Umbilical cord (tissue), 2 donors: Measurements from ENCODE around the gene DDIT4L. TPM values are rescaled to one million over a fixed set of nuclear protein-coding genes. Genes with fewer than 3 reads are reported as not detected.
A peak's percentile ranks its signal among the peaks of the same experiment; 100 is the strongest.
"Not testable (repeated sequence)": the region's sequence is repeated elsewhere in the genome, so short reads cannot be mapped to it uniquely, and the experiment has no call there.

Source experiments
- DNase-seq: peaks from one replicate; pipeline ENCODE4 v3.0.0-alpha.2; 2015; ENCODE audit warnings: low spot score
- total RNA-seq: library from RNA; depleted of rRNA; stranded (reverse); fragments of >200 nt; gene quantifications from one replicate; pipeline ENCODE4 v1.2.3, GENCODE V29; 2014; ENCODE audit warnings: low replicate concordance; ENCODE audit not compliant: insufficient read depth

Gene DDIT4L, protein sequence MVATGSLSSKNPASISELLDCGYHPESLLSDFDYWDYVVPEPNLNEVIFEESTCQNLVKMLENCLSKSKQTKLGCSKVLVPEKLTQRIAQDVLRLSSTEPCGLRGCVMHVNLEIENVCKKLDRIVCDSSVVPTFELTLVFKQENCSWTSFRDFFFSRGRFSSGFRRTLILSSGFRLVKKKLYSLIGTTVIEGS
- total RNA-seq: 2.2 TPM

DNA sequence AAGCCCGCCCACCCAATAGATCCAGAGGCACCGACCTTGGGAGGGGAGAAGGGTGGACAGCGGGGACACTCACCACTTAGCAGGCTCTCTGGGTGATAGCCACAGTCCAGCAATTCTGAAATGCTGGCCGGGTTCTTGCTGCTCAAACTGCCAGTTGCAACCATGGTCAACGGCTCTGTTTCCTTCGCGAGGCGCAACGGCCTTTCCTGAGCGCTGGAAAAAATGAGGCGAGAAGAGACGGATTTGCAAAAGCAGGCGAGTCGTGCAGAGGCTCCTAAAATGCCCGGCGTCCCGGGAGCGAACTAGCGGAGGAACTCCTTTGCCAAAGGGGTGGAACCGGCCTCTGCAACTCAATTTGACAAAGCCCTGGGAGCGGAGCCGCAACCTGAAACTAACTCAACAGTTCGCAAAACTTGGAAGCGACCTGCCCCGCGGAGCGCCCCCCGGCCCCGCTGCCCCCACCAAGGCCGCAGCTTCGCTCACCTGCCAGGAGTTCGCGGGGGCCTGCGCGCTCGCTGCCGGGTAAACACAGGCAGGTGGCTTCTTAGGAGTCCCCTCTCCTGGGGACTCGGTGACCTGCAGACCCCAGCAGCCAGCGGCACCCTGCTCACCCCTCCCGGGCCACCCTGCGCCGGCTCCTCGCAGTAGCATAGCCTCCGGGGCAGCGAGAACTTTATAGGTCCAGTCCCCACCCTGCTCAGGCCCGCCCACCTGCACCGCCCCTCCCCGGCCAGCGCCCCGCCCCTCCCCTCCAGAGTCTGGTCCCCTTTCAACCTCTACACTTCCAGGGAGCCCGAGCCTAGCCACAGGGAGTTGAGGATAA is at the start of gene DDIT4L:
Gene DDIT4L, minus strand, starts transcription at position 649 of the 823 bp plus-strand sequence. Its CDS starts 485 bp downstream, at position 164.
- peak; percentile 38 for DNase-seq

DNA sequence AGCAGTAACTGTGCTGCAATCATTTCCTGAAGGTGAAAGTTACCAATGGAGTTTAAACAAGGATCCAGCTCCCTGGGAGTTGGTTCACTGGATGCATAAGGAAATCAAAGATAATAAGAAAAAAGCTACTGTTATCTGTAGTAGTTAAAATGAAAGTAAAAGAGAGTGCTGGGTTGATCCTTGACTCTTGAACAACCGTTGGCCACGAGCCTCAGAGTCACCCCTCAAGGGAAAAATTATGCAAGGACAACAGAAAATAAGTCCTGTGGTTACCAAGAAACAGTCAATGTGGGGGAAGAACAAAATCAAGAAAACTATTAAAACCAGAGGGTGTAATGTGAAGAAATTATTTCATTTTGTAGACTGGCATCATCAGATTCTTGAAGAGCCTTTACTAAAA is 49.7 kb upstream of the DDIT4L start:
- DNase-seq: no peak

DNA sequence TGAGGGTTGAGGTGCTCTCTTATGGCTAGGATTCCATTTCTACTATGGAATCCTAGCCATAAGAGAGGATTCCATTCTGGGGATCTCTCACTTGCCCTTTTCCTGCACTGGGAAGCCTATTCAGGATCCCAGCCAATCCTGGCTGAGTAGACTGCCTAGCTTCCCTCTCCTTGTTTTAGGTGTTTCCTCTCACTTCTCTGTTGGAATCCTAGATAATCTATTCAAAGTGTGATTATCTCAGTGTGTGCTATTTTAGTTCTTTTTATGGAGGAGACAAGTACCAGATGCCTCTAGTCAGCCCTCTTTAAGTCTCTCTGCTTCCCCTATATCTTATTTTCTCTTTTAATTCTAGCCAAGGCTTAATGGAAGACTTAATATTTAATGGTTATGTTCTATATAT is 34.5 kb upstream of the DDIT4L start:
- peak; percentile 61 for DNase-seq

DNA sequence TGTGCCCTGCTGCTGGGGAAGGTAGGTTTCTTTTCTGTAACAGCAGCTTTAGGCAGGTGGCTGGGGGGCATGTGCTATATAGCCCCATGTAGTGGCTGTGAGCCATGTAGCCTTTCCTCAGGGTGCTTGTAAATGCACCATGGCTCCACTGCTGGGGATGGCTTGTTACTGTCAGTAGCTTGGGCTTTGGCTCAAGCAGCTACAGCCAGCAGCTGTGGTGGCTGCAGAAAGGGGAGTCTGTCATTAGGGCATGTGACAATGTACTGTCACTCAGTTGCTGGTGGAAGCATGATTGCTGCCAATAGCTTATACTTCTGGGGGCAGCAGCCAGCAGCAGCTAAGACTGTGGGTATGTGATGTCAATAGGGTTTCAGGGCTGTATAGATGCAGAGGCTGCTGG is 33.9 kb upstream of the DDIT4L start:
- no peak for DNase-seq

DNA sequence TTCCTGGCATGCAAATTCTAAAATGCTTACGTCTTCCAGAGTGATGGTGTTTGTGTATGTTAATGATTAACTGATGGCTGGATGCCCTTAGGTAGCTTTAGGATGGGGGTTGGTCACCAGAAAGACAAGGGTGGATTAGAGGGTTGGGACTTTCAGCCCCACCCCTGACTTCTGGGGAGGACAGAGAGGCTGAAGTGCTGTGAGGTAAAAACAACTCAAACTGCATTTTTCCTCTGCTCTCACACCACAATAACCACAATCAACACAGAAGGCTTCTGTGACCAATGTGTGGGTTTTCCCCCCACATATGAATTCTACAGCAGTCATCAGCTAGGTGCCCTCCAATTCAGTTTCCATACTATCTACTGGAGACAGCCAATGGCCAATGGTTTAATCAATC is 18.7 kb upstream of the DDIT4L start:
- no peak for DNase-seq

DNA sequence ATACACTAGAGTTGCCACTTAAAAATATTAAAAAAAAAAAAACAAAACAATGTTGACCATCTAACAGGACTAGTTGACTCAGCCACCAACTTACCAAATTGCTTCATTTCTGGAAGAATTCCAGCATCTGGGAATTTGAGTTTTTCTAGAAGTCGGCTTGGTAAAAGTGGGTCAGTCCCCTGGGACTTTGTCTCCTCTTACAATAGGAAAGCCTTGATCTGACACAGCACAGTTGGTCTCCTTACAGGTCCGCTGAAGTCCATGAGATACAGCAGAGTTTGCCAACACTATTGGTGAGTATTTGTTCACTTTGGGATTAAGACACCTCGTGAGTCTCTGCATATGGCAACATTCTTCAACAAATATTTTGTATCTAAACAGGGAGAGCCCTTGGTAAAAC is 18.2 kb upstream of the DDIT4L start:
- DNase-seq: no peak

DNA sequence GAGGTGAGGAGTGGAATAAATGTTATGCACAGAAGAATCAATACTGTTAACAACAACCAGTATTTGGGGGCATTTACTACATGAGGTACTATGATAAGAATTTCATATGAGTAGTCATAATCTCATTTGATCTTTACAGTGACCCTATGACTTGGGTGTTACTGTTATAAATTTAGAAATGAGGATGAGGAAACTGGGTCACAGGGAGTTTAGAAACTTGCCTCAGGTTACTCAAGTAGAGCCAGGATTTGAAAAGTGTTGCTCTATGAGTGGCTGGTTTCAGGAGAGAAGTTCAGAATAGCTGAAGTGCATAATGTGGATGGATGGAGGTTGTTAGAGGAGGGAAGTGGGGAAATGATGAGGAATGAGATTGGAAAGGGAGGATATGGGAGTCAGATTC is 16.6 kb upstream of the DDIT4L start:
- no peak for DNase-seq

DNA sequence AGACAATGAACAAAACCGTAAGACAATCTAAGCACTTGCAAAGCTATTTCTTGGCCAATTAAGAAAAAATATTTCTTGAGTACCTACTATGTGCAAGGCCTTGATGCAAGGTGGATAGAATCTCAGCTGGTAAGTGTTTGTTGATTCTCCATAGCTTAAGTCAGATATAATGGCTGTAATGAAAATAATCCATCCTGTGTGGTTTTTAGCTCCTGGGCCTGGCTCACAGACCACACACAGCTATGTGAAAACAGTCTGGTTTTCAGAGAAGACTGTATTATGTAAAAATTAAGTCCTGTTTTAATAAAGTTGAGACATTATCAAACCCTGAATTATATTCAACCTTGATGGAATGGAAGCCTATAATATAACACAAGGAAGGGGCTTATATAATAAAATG is 7.8 kb upstream of the DDIT4L start:
- no peak for DNase-seq

DNA sequence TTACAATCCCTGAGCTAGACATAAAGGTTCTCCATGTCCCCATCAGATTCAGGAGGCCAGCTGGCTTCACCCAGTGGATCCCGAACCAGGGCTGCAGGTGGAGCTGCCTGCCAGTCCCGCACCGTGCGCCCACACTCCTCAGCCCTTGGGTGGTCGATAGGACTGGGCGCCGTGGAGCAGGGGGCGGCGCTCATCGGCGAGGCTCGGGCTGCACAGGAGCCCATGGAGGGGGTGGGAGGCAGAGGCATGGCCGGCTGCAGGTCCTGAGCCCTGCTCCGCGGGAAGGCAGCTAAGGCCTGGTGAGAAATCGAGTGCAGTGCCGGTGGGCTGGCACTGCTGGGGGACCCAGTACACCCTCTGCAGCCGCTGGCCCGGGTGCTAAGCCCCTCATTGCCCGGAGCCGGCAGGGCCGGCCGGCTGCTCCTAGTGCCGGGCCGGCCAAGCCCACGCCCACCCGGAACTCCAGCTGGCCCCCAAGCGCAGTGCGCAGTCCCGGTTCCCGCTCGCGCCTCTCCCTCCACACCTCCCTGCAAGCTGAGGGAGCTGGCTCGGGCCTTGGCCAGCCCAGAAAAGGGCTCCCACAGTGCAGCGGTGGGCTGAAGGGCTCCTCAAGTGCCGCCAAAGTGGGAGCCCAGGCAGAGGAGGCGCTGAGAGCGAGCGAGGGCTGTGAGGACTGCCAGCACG is 6.3 kb upstream of the DDIT4L start:
- not testable (repeated sequence) for DNase-seq

DNA sequence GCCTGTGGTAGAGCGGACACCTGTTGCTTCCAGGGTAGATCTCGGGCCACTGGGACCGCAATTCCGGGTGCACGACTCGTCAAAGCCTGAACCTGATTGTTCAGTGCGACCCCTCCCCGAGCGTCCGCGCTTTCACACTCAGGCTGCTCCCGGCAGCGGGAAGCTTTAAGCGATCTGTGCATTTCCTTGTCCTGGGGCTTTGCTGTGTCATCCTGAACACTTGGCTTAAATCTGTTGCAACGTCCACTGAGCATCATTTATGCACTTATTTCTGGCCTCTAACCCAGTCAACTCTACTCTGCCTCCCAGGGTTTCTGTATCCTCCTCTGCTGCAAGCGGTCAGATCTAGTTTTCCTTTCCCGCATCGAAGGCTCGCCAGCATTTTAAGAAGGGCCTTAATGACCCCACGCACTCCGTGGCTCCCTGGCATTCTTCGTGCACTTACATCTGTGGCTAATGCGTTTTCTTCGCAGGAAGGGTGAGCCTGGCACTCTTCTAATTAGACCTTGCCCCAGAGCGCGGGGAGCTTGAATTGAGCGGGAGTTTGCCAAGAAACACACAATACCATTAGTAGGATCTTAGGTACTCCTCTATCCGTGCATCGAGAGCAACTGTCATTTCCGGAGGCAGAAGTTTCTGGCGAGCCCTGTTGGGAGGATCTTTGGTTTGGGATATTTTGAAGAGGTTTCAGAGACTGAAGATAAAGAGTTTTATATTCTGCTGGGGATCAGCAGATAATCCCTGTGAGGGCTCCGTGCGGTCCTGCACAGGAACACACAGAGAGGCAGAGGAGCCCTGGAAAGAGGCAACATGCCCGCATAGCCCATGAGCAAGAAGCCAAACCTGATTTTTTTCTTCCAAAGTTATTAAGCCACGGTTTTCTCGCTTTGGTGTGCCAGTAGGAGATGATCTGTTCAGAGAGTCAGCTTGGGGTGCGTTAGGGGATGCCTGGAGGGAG is 654 bp upstream of the DDIT4L start:
- DNase-seq: peak; percentile 38

DNA sequence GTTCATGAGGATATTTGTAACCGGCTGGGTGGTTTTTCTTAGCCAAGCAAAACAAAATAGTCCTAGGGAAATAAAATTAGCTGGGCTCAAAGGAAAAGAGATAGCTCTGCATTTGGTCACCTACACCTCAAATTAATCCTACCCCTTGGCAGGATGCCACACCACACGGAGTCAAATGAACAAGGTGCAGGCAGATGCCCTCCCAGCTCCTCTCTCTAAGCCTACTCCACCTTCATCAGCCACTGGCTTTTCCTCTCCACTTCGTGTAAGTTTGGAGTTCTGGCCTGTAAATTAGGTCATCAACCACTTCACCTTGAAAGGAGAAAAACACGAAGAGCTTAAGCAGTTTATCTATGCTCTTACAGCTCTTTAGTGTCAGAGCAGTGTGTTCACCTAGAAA is 1.4 kb downstream of the DDIT4L start:
- DNase-seq: no peak

DNA sequence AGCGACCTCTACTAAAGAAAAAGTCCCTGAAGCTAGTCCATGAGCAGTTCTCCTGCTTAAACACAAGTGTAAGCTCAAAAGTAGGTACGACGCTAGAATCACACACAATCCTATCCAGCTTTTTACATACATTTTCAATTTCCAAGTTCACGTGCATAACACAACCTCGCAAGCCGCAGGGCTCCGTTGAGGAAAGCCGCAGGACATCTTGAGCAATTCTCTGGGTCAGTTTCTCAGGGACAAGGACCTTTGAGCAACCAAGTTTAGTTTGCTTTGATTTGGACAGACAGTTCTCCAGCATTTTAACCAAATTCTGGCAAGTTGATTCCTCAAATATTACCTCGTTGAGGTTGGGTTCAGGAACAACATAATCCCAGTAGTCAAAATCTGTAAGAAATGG is 2.5 kb downstream of the DDIT4L start:
- DNase-seq: no peak

DNA sequence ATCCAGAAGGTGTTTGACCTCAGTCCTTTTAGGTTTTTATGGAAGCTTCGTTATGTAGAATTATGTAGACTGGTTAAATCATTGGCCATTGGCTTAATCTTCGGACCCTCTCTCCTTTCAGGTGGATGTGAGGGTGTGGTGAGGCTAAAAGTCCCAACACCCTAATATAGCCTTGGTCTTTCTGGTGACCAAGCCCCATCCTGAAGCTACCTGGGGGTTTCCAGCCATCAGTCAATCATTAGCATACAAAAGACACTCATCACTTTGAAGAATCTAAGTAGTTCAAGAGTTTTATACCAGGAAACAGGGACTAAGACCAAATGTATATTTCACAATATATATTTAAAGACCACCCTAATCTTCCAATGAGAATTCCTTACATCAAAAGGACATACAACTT is 5.5 kb downstream of the DDIT4L start:
- DNase-seq: no peak

DNA sequence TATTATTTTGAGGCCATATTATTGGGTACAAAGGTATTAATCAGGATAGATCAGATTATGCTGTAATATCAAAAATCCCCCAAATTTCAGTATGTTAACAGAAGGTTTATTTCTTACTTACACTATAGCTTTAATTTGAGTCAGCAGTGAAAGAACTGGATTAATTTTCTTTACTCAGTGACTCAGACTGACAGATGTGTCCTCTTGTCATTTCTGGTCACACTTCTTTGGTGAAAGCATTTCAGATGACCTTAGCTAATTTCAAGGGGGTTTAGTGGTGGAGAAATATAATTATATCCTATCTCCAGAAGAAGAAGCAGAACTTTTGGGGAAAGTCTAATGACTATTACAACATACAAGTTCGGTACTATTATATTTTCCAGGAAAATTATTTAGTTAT is 12.4 kb downstream of the DDIT4L start:
- no peak for DNase-seq

DNA sequence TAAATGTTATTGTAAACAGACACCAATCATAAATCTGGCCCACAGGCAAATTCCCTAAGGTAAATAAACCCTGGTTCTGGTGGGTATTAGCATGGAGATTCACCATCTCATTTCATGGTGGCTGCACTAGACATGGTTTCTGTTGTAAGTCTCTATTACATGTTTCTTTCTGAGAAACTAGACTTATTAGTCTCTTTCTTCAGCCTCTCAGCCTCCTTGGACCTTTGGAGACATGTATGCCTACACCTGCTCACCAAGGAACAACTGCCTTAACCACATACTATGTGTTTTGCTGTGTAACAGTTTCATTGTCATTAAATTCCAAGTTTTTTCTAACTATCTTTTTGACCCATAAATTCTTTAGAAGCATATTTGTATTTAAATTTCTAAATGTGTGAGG is 13.1 kb downstream of the DDIT4L start:
- DNase-seq: no peak

DNA sequence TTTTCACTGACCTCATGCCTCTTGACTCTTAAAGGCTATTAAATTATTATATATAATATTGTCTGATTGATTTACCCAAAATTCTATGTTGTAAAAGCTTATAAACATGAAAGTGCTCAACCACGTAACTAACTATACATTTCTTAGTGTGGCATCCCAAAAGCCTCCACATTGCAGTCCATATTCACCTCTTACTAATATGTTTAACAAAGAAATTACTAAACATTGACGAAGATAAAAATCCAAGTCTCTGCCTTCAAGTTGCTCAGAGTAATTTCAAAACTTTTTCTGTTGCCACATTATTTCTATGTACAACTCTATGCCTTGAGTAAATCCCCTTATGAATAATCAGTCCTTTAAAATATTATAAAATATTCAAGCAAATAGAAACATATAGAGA is 14.4 kb downstream of the DDIT4L start:
- no peak for DNase-seq

DNA sequence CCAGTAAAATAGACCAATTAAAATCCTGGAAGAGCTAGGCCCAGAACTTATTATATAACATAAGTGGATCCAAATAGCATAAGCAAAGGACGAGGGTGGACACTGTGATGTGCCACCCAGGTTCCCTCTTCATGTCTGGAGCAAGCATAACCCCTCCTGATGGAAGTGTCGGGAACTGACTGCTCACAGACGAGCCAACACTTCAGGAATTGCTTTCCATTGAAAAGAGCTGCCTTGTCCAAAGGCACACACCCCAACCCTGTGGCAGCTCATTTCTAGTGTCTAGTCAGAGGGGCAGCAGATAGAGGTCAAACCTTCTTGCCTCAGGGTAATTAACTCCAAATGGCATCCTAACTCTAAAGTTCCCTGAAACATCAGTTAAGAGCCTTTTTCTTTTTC is 15.3 kb downstream of the DDIT4L start:
- DNase-seq: no peak

DNA sequence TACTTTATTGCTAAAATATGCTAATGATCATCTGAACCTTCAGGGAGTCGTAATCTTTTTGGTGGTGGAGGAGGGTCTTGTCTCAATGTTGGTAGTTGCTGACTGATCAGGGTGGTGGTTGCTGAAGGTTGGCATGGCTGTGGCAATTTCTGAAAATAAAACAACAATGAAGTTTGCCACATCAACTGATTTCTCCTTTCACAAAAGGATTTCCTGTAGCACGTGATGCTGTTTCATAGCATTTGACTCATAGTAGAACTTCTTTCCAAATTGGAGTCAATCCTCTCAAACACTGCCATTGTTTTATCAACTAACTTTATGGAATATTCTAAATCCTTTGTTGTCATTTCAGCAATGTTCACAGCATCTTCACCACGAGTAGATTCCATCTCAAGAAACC is 19.3 kb downstream of the DDIT4L start:
- no peak for DNase-seq

DNA sequence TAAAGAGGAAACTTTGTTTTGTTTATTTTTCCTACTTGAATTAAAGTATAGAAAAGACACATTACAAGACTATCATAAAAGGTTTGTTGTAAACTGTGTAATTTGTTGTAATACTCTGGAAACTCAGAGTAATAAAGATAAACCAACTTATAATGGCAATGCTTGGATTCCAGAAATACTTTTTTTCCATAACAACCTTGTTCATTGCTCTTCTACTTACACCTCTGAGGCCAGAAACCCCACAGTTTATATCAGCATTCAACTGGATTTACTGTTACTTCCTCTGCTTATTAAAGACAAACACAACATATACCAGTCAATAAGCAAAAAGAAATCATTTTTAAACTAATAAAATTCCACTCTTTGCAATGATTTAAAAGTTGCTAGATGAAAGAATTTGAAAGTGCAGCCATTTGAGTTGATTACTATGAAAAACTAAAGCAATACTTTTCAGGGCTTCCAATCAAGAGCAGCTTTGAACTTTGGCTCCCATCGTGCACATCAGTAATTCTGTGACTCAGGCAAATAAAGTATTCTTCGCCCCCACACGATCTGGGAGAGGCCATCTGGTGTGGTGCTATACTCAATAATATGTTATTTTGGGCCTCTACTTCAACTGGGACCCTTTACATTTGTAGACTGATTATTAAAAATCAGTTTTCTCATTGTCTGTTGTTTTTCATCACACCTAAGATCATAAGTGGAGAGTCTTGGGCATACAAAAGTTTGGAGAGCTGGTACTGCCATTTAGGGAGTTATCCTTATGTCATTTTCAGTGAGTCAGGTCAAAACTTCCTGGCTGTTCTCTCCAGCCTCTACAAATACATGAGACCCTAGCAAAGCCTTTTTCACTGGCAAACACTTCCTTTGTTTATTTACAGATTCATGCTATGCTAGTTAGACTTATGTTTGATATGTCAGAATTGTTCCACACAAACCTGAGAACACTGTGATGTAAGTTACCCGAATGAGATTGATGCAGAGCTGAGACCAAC is 20.5 kb downstream of the DDIT4L start:
- no peak for DNase-seq

DNA sequence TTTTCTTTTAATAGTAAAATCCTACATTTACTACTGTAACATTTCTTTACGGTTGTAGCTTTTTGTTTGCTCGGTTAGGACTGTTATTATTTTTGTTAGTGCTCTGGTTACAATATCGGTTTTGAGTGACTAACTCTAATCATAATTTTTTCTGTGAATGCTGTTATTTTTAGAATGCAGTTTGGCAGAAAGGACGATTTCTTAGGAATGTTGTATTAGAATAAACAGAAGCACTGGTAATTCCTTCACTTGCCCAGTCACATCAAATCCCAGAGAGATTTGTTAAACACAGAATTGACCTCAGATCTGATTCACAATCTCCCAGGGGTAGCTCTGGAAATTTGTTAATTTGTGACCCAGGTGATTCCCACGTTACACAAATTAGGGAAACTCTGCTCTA is 21.7 kb downstream of the DDIT4L start:
- DNase-seq: no peak
